B cell (primary cell): ENCODE data around the gene TTLL10. TPM values are rescaled to one million over a fixed set of nuclear protein-coding genes. Genes with fewer than 3 reads are reported as not detected.

Experiments used
- ATAC-seq: fragments of 200-7000 bp; cut with Tn5 transposase; one replicate; pipeline ENCODE4 v1.10.0; 2021; ENCODE audit warnings: low read depth, mild to moderate bottlenecking, moderate number of reproducible peaks, moderate library complexity
- CTCF ChIA-PET: fragments of 350-600 bp; sonication (Branson Sonifier 250); formaldehyde crosslinking; loops from one replicate; lab custom pipeline; 2021; ENCODE audit warnings: antibody characterized with exemption, inconsistent platforms; lab: Charles Lee
- POLR2A ChIA-PET: fragments of 350-600 bp; sonication (Branson Sonifier 250); formaldehyde crosslinking; loops from one replicate; lab custom pipeline; 2021; ENCODE audit warnings: antibody characterized with exemption; lab: Charles Lee
- DNase-seq: peaks from one replicate; pipeline ENCODE4 v3.0.0; 2013
- H2AFZ ChIP-seq: 2 replicates; pipeline ENCODE4 v1.6.1; 2012; ENCODE audit warnings: mild to moderate bottlenecking, low read depth, low read length; ENCODE audit not compliant: insufficient read depth, poor library complexity, severe bottlenecking
- H3K27ac ChIP-seq, 2 donors: 1 replicate in 1 of 2; 2 replicates in 1 of 2; pipeline ENCODE4 v1.5.1; 2012 to 2013; ENCODE audit warnings: low read length in 2 of 2, mild to moderate bottlenecking in 2 of 2, moderate library complexity in 1 of 2
- H3K27me3 ChIP-seq, 4 experiments: fragments of 200-600 bp in 1 of 4; sonication (generic) in 1 of 4; replicated peaks in 1 of 4; 1 replicate in 2 of 4; 2 replicates in 2 of 4; pipeline versions ENCODE4 v1.6.1 to v1.7.0; 2013 to 2016; ENCODE audit warnings: low read length in 3 of 4, mild to moderate bottlenecking in 2 of 4, mixed read lengths in 1 of 4, moderate library complexity in 1 of 4; ENCODE audit not compliant: insufficient read depth in 4 of 4, control insufficient read depth in 3 of 4; ENCODE audit errors: control extremely low read depth in 1 of 4
- H3K36me3 ChIP-seq, 2 experiments: replicated peaks in 1 of 2; 1 replicate in 1 of 2; 2 replicates in 1 of 2; pipeline versions ENCODE4 v1.6.1 to v1.7.1; 2013; ENCODE audit warnings: low read length in 1 of 2; ENCODE audit not compliant: insufficient read depth in 2 of 2, control insufficient read depth in 1 of 2; ENCODE audit errors: control extremely low read depth in 1 of 2, extremely low read depth in 1 of 2
- H3K4me1 ChIP-seq, 2 donors: fragments of 200-600 bp in 1 of 2; sonication (generic) in 1 of 2; 1 replicate in 1 of 2; 2 replicates in 1 of 2; pipeline versions ENCODE4 v1.5.1 to v1.6.1; 2013 to 2017; ENCODE audit warnings: low read length in 2 of 2; ENCODE audit not compliant: control insufficient read depth in 2 of 2, insufficient read depth in 2 of 2
- H3K4me2 ChIP-seq: replicated peaks from 2 replicates; pipeline ENCODE3; 2012; ENCODE audit warnings: mild to moderate bottlenecking, low read depth, low read length; ENCODE audit not compliant: poor library complexity, severe bottlenecking
- H3K4me3 ChIP-seq, 5 experiments: fragments of 200-600 bp in 1 of 5; sonication (generic) in 1 of 5; 1 replicate in 3 of 5; 2 replicates in 2 of 5; pipeline versions ENCODE4 v1.5.1 to v1.7.0; 2011 to 2016; ENCODE audit warnings: low read length in 4 of 5, mild to moderate bottlenecking in 4 of 5, low read depth in 2 of 5, control low read depth in 1 of 5, moderate library complexity in 1 of 5; ENCODE audit not compliant: insufficient read depth in 1 of 5; ENCODE audit errors: control extremely low read depth in 1 of 5, extremely low read depth in 1 of 5
- H3K79me2 ChIP-seq: fragments of 200-600 bp; sonication (generic); one replicate; pipeline ENCODE4 v1.6.0; 2016; ENCODE audit warnings: low read length; ENCODE audit not compliant: control insufficient read depth, insufficient read depth
- H3K9ac ChIP-seq: fragments of 200-600 bp; sonication (generic); 2 replicates; pipeline ENCODE4 v1.6.1; 2017; ENCODE audit warnings: mild to moderate bottlenecking, low read length, moderate library complexity
- H3K9me3 ChIP-seq, 3 donors: one replicate each; pipeline versions ENCODE4 v1.6.1 to v1.7.1; 2013; ENCODE audit warnings: low read length in 2 of 3; ENCODE audit not compliant: control insufficient read depth in 2 of 3, insufficient read depth in 1 of 3; ENCODE audit errors: control extremely low read depth in 1 of 3
- H4K20me1 ChIP-seq: 2 replicates; pipeline ENCODE4 v1.6.0; 2012; ENCODE audit warnings: mild to moderate bottlenecking, low read length; ENCODE audit not compliant: insufficient read depth, control insufficient read depth, poor library complexity, severe bottlenecking
- H3K27ac Mint-ChIP-seq: one replicate; pipeline ENCODE4 v1.8.0; 2021; ENCODE audit warnings: mixed read lengths
- H3K27me3 Mint-ChIP-seq: one replicate; pipeline ENCODE4 v1.8.0; 2021; ENCODE audit warnings: mixed read lengths
- H3K4me1 Mint-ChIP-seq: one replicate; pipeline ENCODE4 v1.8.0; 2021; ENCODE audit warnings: mixed read lengths
- H3K4me3 Mint-ChIP-seq: one replicate; pipeline ENCODE4 v1.8.0; 2021; ENCODE audit warnings: mixed read lengths
- H3K9me3 Mint-ChIP-seq: one replicate; pipeline ENCODE4 v1.8.0; 2022; ENCODE audit warnings: mixed read lengths; ENCODE audit not compliant: insufficient read depth
- EZH2 ChIP-seq: IDR thresholded peaks from 2 replicates; pipeline ENCODE4 v1.6.1; 2012; ENCODE audit warnings: borderline replicate concordance, low read depth, mild to moderate bottlenecking, moderate library complexity, low read length; ENCODE audit not compliant: insufficient read depth, poor library complexity, severe bottlenecking
- WGBS: methylation state at CpG from one replicate; pipeline ENCODE4 v1.1.5; 2013; ENCODE audit warnings: missing lambda C conversion rate; ENCODE audit not compliant: insufficient coverage; 5-methylcytosine and 5-hydroxymethylcytosine counted together
- intact Hi-C: fragments of 100-400 bp; cut with micrococcal nuclease; formaldehyde crosslinking; loops from one replicate; pipeline ENCODE4 v1.10.0; 2022
- polyA plus RNA-seq: library from polyadenylated mRNA; depleted of rRNA; stranded (reverse); fragments of >200 nt; gene quantifications from 2 replicates; pipeline ENCODE4 v1.2.3, GENCODE V29; 2012
- total RNA-seq, 2 donors: library from RNA; stranded (reverse); fragments of 120-200 nt in 1 of 2; gene quantifications; 1 replicate in 1 of 2; 2 replicates in 1 of 2; pipeline versions ENCODE4 v1.2.3 to v1.2.4, GENCODE V29; 2013 to 2022
- TF ChIP-seq, protein P1 (sequence below): fragments of 200-600 bp; IDR thresholded peaks from one replicate; pipeline ENCODE4 v1.8.0; 2022; ENCODE audit warnings: antibody characterized with exemption, mild to moderate bottlenecking

Gene TTLL10
- total and polyA plus RNA-seq, 2 donors (not counting 1 experiment from before 2014, with no cell fraction given): 0.37 to 0.45 TPM

GRCh38 chr1:1156140-1157032, 17.3 kb upstream of the TTLL10 start:
- H3K27ac Mint-ChIP-seq: peak overlapping the region; percentile 88
- no peak for TF ChIP-seq EZH2
- intact Hi-C loops: loop anchor here (5.0 kb wide), 1 partner anchor 51 kb away; the partner anchor contains the start of gene TNFRSF18
- H3K9me3 Mint-ChIP-seq: peaks cover 6% of the 10 kb centered on the region
- no peak for ATAC-seq
- ChIA-PET CTCF (interaction anchor here (3.0 kb wide), 1 partner anchor 34 kb away, joined by 14 read pairs; no protein-coding TSS in a partner anchor), POLR2A (interaction anchor here (1.3 to 3.7 kb wide), 6 partner anchors 10 to 34 kb away, joined by 3 to 18 read pairs (median 6); no protein-coding TSS in a partner anchor)
- H3K9me3 ChIP-seq: peaks cover 0 to 37% (median 0%) of the 10 kb centered on the region in 3 donors
- no peak overlapping the region for H3K4me3 ChIP-seq
- DNase-seq: no peak
- H3K36me3 ChIP-seq: no peaks in the 10 kb centered on the region
- H3K4me1 Mint-ChIP-seq: peaks cover 5% of the 10 kb centered on the region
- no peaks in the 10 kb centered on the region for H3K79me2 ChIP-seq
- no peak overlapping the region for H3K4me2 ChIP-seq
- no peaks in the 10 kb centered on the region for H3K27me3 ChIP-seq
- H2AFZ ChIP-seq: no peak overlapping the region
- H3K27me3 Mint-ChIP-seq: no peaks in the 10 kb centered on the region
- H3K27ac ChIP-seq: no peak overlapping the region
- 93% methylated on average over 25 of the region's 26 CpGs for whole genome bisulfite sequencing
- no peaks in the 10 kb centered on the region for H4K20me1 ChIP-seq
- H3K9ac ChIP-seq: no peak overlapping the region
- peaks cover 8 to 23% of the 10 kb centered on the region in 2 donors for H3K4me1 ChIP-seq
- peak overlapping the region; percentile 82 for H3K4me3 Mint-ChIP-seq

DNA sequence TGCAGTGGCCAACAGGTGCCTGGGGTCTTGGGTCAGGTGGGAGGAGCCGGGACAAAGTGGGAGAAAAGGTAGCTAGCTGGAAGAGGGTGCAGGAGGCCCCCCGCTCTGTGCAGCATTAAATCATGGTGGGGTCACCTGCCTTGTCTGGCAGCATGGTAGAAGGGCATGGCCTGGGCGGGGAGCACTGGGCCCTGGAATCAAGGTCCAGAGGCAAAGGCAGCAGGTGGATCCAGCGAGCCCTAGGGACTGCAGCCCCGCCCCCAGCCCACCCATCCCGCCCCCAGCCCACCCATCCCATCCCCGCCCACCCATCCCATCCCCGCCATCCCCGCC, 16.7 kb upstream of the TTLL10 start:
- Histone ChIP-seq H3K27me3 (no peaks in the 10 kb centered on the region), H3K27ac (no peak overlapping the region), H3K4me1 (peaks cover 8 to 23% of the 10 kb centered on the region in 2 donors), H4K20me1 (no peaks in the 10 kb centered on the region), H3K36me3 (no peaks in the 10 kb centered on the region), H3K9ac (no peak overlapping the region), H3K4me3 (no peak overlapping the region), H3K4me2 (no peak overlapping the region), H2AFZ (no peak overlapping the region), H3K9me3 (peaks cover 0 to 35% (median 0%) of the 10 kb centered on the region in 3 donors), H3K79me2 (no peaks in the 10 kb centered on the region)
- peaks cover 5% of the 10 kb centered on the region for H3K4me1 Mint-ChIP-seq
- ATAC-seq (peak; percentile 18), DNase-seq (no peak)
- H3K4me3 Mint-ChIP-seq: peak overlapping the region; percentile 82
- intact Hi-C loops: loop anchor here (5.0 kb wide), 1 partner anchor 50 kb away; the partner anchor contains the start of gene TNFRSF18
- no peaks in the 10 kb centered on the region for H3K27me3 Mint-ChIP-seq
- CTCF ChIA-PET: interaction anchor here (3.0 kb wide), 1 partner anchor 35 kb away, joined by 14 read pairs; no protein-coding TSS in a partner anchor
- peaks cover 6% of the 10 kb centered on the region for H3K9me3 Mint-ChIP-seq
- 82% methylated on average over 2 of the region's 9 CpGs for WGBS
- peak overlapping the region; percentile 88 for H3K27ac Mint-ChIP-seq
- TF ChIP-seq, protein P1, sequence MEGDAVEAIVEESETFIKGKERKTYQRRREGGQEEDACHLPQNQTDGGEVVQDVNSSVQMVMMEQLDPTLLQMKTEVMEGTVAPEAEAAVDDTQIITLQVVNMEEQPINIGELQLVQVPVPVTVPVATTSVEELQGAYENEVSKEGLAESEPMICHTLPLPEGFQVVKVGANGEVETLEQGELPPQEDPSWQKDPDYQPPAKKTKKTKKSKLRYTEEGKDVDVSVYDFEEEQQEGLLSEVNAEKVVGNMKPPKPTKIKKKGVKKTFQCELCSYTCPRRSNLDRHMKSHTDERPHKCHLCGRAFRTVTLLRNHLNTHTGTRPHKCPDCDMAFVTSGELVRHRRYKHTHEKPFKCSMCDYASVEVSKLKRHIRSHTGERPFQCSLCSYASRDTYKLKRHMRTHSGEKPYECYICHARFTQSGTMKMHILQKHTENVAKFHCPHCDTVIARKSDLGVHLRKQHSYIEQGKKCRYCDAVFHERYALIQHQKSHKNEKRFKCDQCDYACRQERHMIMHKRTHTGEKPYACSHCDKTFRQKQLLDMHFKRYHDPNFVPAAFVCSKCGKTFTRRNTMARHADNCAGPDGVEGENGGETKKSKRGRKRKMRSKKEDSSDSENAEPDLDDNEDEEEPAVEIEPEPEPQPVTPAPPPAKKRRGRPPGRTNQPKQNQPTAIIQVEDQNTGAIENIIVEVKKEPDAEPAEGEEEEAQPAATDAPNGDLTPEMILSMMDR: no peak
- no peak for TF ChIP-seq EZH2
- POLR2A ChIA-PET: interaction anchor here (1.3 to 3.7 kb wide), 7 partner anchors 9 to 35 kb away, joined by 3 to 18 read pairs (median 6); no protein-coding TSS in a partner anchor
